K562 (cell line): Measurements from ENCODE around the gene TEAD4. TPM values are rescaled to one million over a fixed set of nuclear protein-coding genes. Genes with fewer than 3 reads are reported as not detected.

ENCODE experiments used
- ATAC-seq: fragments of 200-7000 bp; cut with Tn5 transposase; 3 replicates; pipeline ENCODE4 v1.9.1; 2020; ENCODE audit warnings: moderate library complexity
- BruUV-seq: library from RNA; stranded (reverse); fragments of 400-500 nt; replicated peaks from 2 replicates; lab custom pipeline; 2021; lab: Mats Ljungman, UMichigan
- CTCF ChIA-PET: fragments of 300-600 bp; formaldehyde crosslinking; extraction: SDS; loops from one replicate; lab custom pipeline; 2021; ENCODE audit warnings: low intra/inter-chr PET ratio; lab: Yijun Ruan, JAX
- POLR2A ChIA-PET: fragments of 300-600, 350-650 bp; sonication (Branson Sonifier 250); formaldehyde crosslinking; extraction: SDS; loops from one replicate; lab custom pipeline; 2021; ENCODE audit warnings: antibody characterized with exemption, inconsistent platforms; lab: Yijun Ruan, JAX
- DNase-seq, 4 experiments: peaks; one replicate each; pipeline versions ENCODE4 v3.0.0 to v3.0.0-alpha.2; 2011 to 2018; ENCODE audit warnings: low spot score in 3 of 4, mixed read lengths in 3 of 4; ENCODE audit errors: extremely low read depth in 1 of 4
- FAIRE-seq: peaks from 2 replicates; lab custom pipeline; 2011; peaks lifted over from hg19 to GRCh38; lab: Jason Lieb, UNC
- H2AFZ ChIP-seq: 2 replicates; pipeline ENCODE4 v1.6.0; 2011; ENCODE audit warnings: low read depth, low read length, control low read depth, inconsistent platforms
- H3K27ac ChIP-seq: fragments of 200-600 bp; 3 replicates; pipeline ENCODE4 v1.8.0; 2011; ENCODE audit warnings: low read depth, mild to moderate bottlenecking, control low read depth, inconsistent platforms, low read length, moderate library complexity, mixed read lengths; ENCODE audit errors: extremely low read depth
- H3K27me3 ChIP-seq, 2 experiments: fragments of 300-600 bp in 1 of 2; 2 replicates in 1 of 2; 3 replicates in 1 of 2; pipeline versions ENCODE4 v1.6.0 to v1.8.0; 2011; ENCODE audit warnings: inconsistent platforms in 2 of 2, low read length in 2 of 2, mild to moderate bottlenecking in 1 of 2, mixed read lengths in 1 of 2, moderate library complexity in 1 of 2; ENCODE audit not compliant: control insufficient read depth in 2 of 2, insufficient read depth in 2 of 2
- H3K36me3 ChIP-seq: fragments of 300-600 bp; 3 replicates; pipeline ENCODE4 v1.8.0; 2011; ENCODE audit warnings: mild to moderate bottlenecking, low read length, inconsistent platforms; ENCODE audit not compliant: control insufficient read depth, insufficient read depth
- H3K4me1 ChIP-seq, 2 experiments: fragments of 200-600 bp in 1 of 2; replicated peaks in 1 of 2; 2 replicates in 1 of 2; 3 replicates in 1 of 2; pipeline versions ENCODE4 v1.5.1 to v1.8.0; 2011; ENCODE audit warnings: inconsistent platforms in 2 of 2, low read length in 2 of 2, mild to moderate bottlenecking in 1 of 2, mixed read lengths in 1 of 2, moderate library complexity in 1 of 2; ENCODE audit not compliant: control insufficient read depth in 2 of 2, insufficient read depth in 2 of 2
- H3K4me2 ChIP-seq: 2 replicates; pipeline ENCODE4 v1.6.1; 2011; ENCODE audit warnings: low read length, control low read depth, inconsistent platforms, mixed read lengths; ENCODE audit not compliant: insufficient read depth
- H3K4me3 ChIP-seq: fragments of 200-600 bp; sonication (generic), shearing (Covaris generic); 2 replicates; pipeline ENCODE4 v1.5.1; 2016; ENCODE audit warnings: control low read depth, inconsistent platforms
- H3K79me2 ChIP-seq: fragments of 200-600 bp; 3 replicates; pipeline ENCODE4 v1.8.0; 2011; ENCODE audit warnings: low read length, inconsistent platforms; ENCODE audit not compliant: control insufficient read depth, insufficient read depth
- H3K9ac ChIP-seq, 2 experiments: 2 replicates each; pipeline versions ENCODE4 v1.6.0 to v1.6.1; 2011; ENCODE audit warnings: low read depth in 2 of 2, low read length in 2 of 2, control low read depth in 1 of 2, inconsistent platforms in 1 of 2, mild to moderate bottlenecking in 1 of 2, mixed read lengths in 1 of 2; ENCODE audit not compliant: insufficient read depth in 1 of 2
- H3K9me1 ChIP-seq: one replicate; pipeline ENCODE4 v1.6.0; 2011; ENCODE audit warnings: inconsistent platforms, mild to moderate bottlenecking, low read length, moderate library complexity; ENCODE audit not compliant: control insufficient read depth, insufficient read depth
- H3K9me3 ChIP-seq: replicated peaks from 2 replicates; pipeline ENCODE4 v1.5.1; 2011; ENCODE audit warnings: low read depth, low read length, inconsistent platforms; ENCODE audit not compliant: control insufficient read depth, insufficient read depth
- H4K20me1 ChIP-seq: replicated peaks from 2 replicates; pipeline ENCODE4 v1.6.1; 2011; ENCODE audit warnings: low read length, inconsistent platforms, mixed read lengths; ENCODE audit not compliant: control insufficient read depth, insufficient read depth
- ATF1 ChIP-seq, 2 experiments: fragments of 450-650 bp in 1 of 2; IDR thresholded peaks; 2 replicates each; pipeline ENCODE4 v1.6.1; 2016; ENCODE audit warnings: missing compliant biosample characterization in 1 of 2, missing genetic modification characterization in 1 of 2
- CCAR2 ChIP-seq: fragments of 200-400 bp; formaldehyde crosslinking; IDR thresholded peaks from 2 replicates; pipeline ENCODE4 v1.6.1; 2017; ENCODE audit warnings: mild to moderate bottlenecking, low read depth, low read length
- ELF1 ChIP-seq: fragments of 200-800 bp; sonication (Bioruptor generic); IDR thresholded peaks from 2 replicates; pipeline ENCODE4 v1.6.1; 2016; ENCODE audit warnings: missing genetic modification characterization, missing compliant biosample characterization
- MIER1 ChIP-seq: fragments of 450-650 bp; IDR thresholded peaks from 2 replicates; pipeline ENCODE4 v1.6.1; 2016; ENCODE audit warnings: antibody characterized with exemption, mild to moderate bottlenecking, low read depth
- POLR2AphosphoS2 ChIP-seq: IDR thresholded peaks from 2 replicates; pipeline ENCODE4 v1.6.1; 2012; ENCODE audit warnings: low read length, improper control_type of control experiment
- RBM25 ChIP-seq: fragments of 200-400 bp; formaldehyde crosslinking; IDR thresholded peaks from 2 replicates; pipeline ENCODE4 v1.6.1; 2018; ENCODE audit warnings: low read length, low read depth, moderate library complexity; ENCODE audit not compliant: severe bottlenecking
- TAF15 ChIP-seq: fragments of 200-400 bp; formaldehyde crosslinking; IDR thresholded peaks from 2 replicates; pipeline ENCODE4 v1.6.1; 2017; ENCODE audit warnings: mild to moderate bottlenecking, low read depth, low read length, moderate library complexity
- ZNF143 ChIP-seq: sonication (generic); formaldehyde crosslinking; IDR thresholded peaks from 2 replicates; pipeline ENCODE4 v1.9.0; 2022; ENCODE audit warnings: mild to moderate bottlenecking, missing genetic modification reagents
- WGBS: fragments of 100-300 bp; shearing (Covaris generic); methylation state at CpG from one replicate; pipeline ENCODE4 v1.1.6; 2016; ENCODE audit warnings: low coverage, mixed read lengths; ENCODE audit not compliant: insufficient coverage; ENCODE audit errors: missing lambda C conversion rate; 5-methylcytosine and 5-hydroxymethylcytosine counted together
- in situ Hi-C: fragments of 300-500 bp; cut with MboI; formaldehyde crosslinking; loops from 4 replicates; pipeline ENCODE4 v1.15.0; 2018; ENCODE audit warnings: inconsistent platforms, mixed read lengths
- intact Hi-C: fragments of 100-400 bp; cut with micrococcal nuclease; formaldehyde crosslinking; loops from 2 replicates; pipeline ENCODE4 v1.14.2; 2022
- polyA plus RNA-seq, 8 experiments: library from polyadenylated mRNA; depleted of rRNA in 4 of 8; stranded (reverse) in 5 of 8; unstranded in 3 of 8; fragments of >200 nt; fragmentation: Nextera tagmentation in 2 of 8; fragmentation: Illumina TruSeq in 1 of 8; extraction: Ambion mirVana in 2 of 8; extraction: Trizol in 1 of 8; gene quantifications; 2 replicates each; pipeline versions ENCODE4 v1.2.1 to v1.2.3, GENCODE V29; 2011 to 2014; ENCODE audit warnings: inconsistent platforms in 1 of 8, missing spikeins in 1 of 8
- total RNA-seq, 7 experiments: library from RNA; depleted of rRNA in 6 of 7; stranded (reverse); fragments of >200 nt in 6 of 7; fragmentation: Illumina TruSeq in 2 of 7; extraction: Trizol in 2 of 7; gene quantifications; 2 replicates each; pipeline versions ENCODE4 v1.2.1 to v1.2.3, GENCODE V29; 2011 to 2021; ENCODE audit warnings: low replicate concordance in 1 of 7
- TF ChIP-seq, protein P1 (sequence below): IDR thresholded peaks from 3 replicates; pipeline ENCODE4 v1.6.1; 2011; ENCODE audit warnings: borderline replicate concordance, mild to moderate bottlenecking; ENCODE audit not compliant: insufficient read length, insufficient read depth
- TF ChIP-seq, protein P2 (sequence below): fragments of 200-400 bp; formaldehyde crosslinking; IDR thresholded peaks from 2 replicates; pipeline ENCODE4 v1.6.1; 2017; ENCODE audit warnings: mild to moderate bottlenecking, low read depth, low read length, moderate library complexity
- TF ChIP-seq, protein P3 (sequence below): sonication (generic); IDR thresholded peaks from 2 replicates; pipeline ENCODE4 v1.6.1; 2016

The TEAD4 gene
- total and polyA plus RNA-seq, 9 of the 15 experiments (the other 6 are each of a cell fraction or from before 2014, with no cell fraction given) = 0.82 to 40.0 (median 17.0) TPM

DNA sequence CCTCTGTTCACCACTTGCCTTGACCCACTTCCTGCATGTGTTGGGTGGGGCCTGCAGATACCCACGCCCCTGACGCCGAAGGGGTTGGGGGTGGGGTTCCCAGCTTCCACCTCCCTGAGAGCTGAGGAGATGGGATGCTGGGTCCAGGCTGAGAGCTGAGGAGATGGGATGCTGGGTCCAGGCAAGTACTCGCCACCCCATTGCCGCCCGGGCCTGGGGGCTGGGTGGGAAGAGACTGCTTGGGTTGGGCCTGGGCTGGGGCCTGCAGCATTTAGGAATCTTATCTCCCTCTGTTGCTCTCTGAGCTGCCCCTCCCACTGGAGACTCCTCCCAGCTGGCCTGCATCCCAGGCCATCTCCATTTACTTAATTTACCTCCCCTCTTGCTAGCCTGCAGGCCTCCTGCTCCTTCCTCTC, 17.4 kb downstream of the TEAD4 start:
- Histone ChIP-seq H4K20me1 (no peaks in the 10 kb centered on the region), H2AFZ (no peak overlapping the region), H3K36me3 (peaks cover 17% of the 10 kb centered on the region; the same call in 1 of the 3 replicates), H3K27me3 (no peaks in the 10 kb centered on the region), H3K9ac (peak overlapping the region in 1 of 2 experiments; percentile 52; a peak in 1 of 4 replicates), H3K27ac (0 out of 3 replicates have a peak overlapping the region, but pooled peaks have one; percentile 30), H3K4me3 (no peak overlapping the region), H3K9me3 (no peaks in the 10 kb centered on the region), H3K9me1 (peaks cover 4% of the 10 kb centered on the region), H3K4me2 (no peak overlapping the region), H3K4me1 (peaks cover 3 to 14% of the 10 kb centered on the region in 2 experiments; a peak in 3 of 5 replicates), H3K79me2 (peaks cover 4% of the 10 kb centered on the region; the same call in 2 of the 3 replicates)
- CTCF ChIA-PET = no interaction called here
- in situ Hi-C loops (no loop called here), intact Hi-C loops (no loop called here)
- DNase-seq = peak; percentile 45 to 62 (median 50)
- TF ChIP-seq POLR2AphosphoS2 (no peak), ELF1 (tag) (0 out of 2 replicates have a peak, but pooled peaks have one; percentile 21), ATF1 (CRISPR knock-in tag; IDR thresholded peaks at IDR 0.05) (no peak), ATF1 (tag; IDR thresholded peaks at IDR 0.05) (peak; percentile 48)
- BruUV-seq = no TSS peak
- 28% methylated on average over 5 of the region's 6 CpGs for WGBS
- peak; percentile 64 for FAIRE-seq
- peak; percentile 87 for ATAC-seq
- POLR2A ChIA-PET = interaction anchor here (0.6 to 0.8 kb wide), 3 partner anchors 26 to 355 kb away, joined by 3 read pairs; no protein-coding TSS in a partner anchor

DNA sequence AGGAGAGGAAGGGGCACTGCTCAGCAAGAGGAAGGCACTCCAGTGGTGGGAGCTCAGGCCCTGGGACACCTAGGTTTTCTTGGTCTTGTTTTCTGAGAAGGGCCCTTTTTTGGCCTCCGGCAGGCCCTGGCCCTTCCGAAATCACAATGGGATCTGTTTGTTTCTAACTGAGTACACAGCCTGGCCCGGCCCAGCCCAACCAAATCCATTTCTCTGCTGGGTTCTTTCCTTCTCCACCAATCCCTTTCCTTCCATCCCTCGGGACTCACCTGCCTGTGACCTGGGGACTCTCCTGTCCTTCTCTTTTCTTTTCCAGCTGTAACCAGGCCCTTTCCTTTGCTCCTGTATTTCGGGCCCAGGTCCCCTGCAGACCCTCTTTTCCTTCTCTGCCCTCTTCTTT, 18.6 kb downstream of the TEAD4 start:
- no peak overlapping the region for H3K9ac ChIP-seq
- no peak overlapping the region for H2AFZ ChIP-seq
- no peak overlapping the region for H3K4me3 ChIP-seq
- DNase-seq (no peak), ATAC-seq (no peak), FAIRE-seq (no peak)
- H3K9me3 ChIP-seq = no peaks in the 10 kb centered on the region
- 83% methylated on average over 1 of the region's 5 CpGs for WGBS
- no peaks in the 10 kb centered on the region for H4K20me1 ChIP-seq
- no peak overlapping the region for H3K27ac ChIP-seq
- no TSS peak for BruUV-seq
- ChIA-PET POLR2A (no interaction called here), CTCF (no interaction called here)
- in situ Hi-C loops (no loop called here), intact Hi-C loops (no loop called here)
- no peak overlapping the region for H3K4me2 ChIP-seq
- H3K36me3 ChIP-seq = peaks cover 19% of the 10 kb centered on the region; the same call in 1 of the 3 replicates
- H3K4me1 ChIP-seq = peaks cover 3 to 20% of the 10 kb centered on the region in 2 experiments; a peak in 3 of 5 replicates
- no peaks in the 10 kb centered on the region for H3K27me3 ChIP-seq
- peaks cover 4% of the 10 kb centered on the region for H3K9me1 ChIP-seq
- H3K79me2 ChIP-seq = peaks cover 4% of the 10 kb centered on the region; the same call in 2 of the 3 replicates
- TF ChIP-seq, protein P1, sequence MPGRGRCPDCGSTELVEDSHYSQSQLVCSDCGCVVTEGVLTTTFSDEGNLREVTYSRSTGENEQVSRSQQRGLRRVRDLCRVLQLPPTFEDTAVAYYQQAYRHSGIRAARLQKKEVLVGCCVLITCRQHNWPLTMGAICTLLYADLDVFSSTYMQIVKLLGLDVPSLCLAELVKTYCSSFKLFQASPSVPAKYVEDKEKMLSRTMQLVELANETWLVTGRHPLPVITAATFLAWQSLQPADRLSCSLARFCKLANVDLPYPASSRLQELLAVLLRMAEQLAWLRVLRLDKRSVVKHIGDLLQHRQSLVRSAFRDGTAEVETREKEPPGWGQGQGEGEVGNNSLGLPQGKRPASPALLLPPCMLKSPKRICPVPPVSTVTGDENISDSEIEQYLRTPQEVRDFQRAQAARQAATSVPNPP = no peak
- TF ChIP-seq MIER1 (no peak), RBM25 (no peak), CCAR2 (no peak), ZNF143 (CRISPR knock-in tag) (no peak), TAF15 (no peak)
- TF ChIP-seq, protein P2, sequence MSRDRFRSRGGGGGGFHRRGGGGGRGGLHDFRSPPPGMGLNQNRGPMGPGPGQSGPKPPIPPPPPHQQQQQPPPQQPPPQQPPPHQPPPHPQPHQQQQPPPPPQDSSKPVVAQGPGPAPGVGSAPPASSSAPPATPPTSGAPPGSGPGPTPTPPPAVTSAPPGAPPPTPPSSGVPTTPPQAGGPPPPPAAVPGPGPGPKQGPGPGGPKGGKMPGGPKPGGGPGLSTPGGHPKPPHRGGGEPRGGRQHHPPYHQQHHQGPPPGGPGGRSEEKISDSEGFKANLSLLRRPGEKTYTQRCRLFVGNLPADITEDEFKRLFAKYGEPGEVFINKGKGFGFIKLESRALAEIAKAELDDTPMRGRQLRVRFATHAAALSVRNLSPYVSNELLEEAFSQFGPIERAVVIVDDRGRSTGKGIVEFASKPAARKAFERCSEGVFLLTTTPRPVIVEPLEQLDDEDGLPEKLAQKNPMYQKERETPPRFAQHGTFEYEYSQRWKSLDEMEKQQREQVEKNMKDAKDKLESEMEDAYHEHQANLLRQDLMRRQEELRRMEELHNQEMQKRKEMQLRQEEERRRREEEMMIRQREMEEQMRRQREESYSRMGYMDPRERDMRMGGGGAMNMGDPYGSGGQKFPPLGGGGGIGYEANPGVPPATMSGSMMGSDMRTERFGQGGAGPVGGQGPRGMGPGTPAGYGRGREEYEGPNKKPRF = no peak
- TF ChIP-seq, protein P3, sequence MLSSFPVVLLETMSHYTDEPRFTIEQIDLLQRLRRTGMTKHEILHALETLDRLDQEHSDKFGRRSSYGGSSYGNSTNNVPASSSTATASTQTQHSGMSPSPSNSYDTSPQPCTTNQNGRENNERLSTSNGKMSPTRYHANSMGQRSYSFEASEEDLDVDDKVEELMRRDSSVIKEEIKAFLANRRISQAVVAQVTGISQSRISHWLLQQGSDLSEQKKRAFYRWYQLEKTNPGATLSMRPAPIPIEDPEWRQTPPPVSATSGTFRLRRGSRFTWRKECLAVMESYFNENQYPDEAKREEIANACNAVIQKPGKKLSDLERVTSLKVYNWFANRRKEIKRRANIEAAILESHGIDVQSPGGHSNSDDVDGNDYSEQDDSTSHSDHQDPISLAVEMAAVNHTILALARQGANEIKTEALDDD = no peak
